IMR-90 (cell line): ENCODE results near the gene DMD. TPM values are rescaled to one million over a fixed set of nuclear protein-coding genes. Genes with fewer than 3 reads are reported as not detected.

Experiments used
- ATAC-seq: fragments of 200-7000 bp; cut with Tn5 transposase; 2 replicates; pipeline ENCODE4 v1.9.1; 2020; ENCODE audit warnings: low read depth, mild to moderate bottlenecking, moderate library complexity
- BruUV-seq: library from RNA; stranded (reverse); fragments of 400-500 nt; replicated peaks from 2 replicates; lab custom pipeline; 2021; lab: Mats Ljungman, UMichigan
- CTCF ChIA-PET: fragments of 300-600 bp; formaldehyde crosslinking; extraction: SDS; loops from one replicate; lab custom pipeline; 2021; ENCODE audit warnings: antibody characterized with exemption; lab: Yijun Ruan, JAX
- POLR2A ChIA-PET: fragments of 300-600 bp; sonication (Branson Sonifier 250); formaldehyde crosslinking; loops from one replicate; lab custom pipeline; 2022; ENCODE audit warnings: antibody characterized with exemption; ENCODE audit not compliant: unreplicated experiment; lab: Charles Lee
- DNase-seq: peaks from one replicate; pipeline ENCODE4 v3.0.0; 2013
- H2AFZ ChIP-seq: replicated peaks from 2 replicates; pipeline ENCODE3; 2013; ENCODE audit warnings: low read length, mild to moderate bottlenecking; ENCODE audit not compliant: poor library complexity
- H2AK5ac ChIP-seq: 2 replicates; pipeline ENCODE4 v1.6.1; 2013; ENCODE audit warnings: low read depth, low read length, inconsistent platforms
- H2AK9ac ChIP-seq: replicated peaks from 2 replicates; pipeline ENCODE3; 2013; ENCODE audit warnings: mild to moderate bottlenecking, low read depth, low read length, moderate library complexity; ENCODE audit not compliant: poor library complexity
- H2BK120ac ChIP-seq: 2 replicates; pipeline ENCODE4 v1.6.1; 2013; ENCODE audit warnings: low read depth, low read length, inconsistent platforms
- H2BK15ac ChIP-seq: 3 replicates; pipeline ENCODE4 v1.6.1; 2013; ENCODE audit warnings: low read depth, low read length, inconsistent platforms
- H2BK20ac ChIP-seq: 2 replicates; pipeline ENCODE4 v1.6.1; 2013; ENCODE audit warnings: low read depth, mild to moderate bottlenecking, inconsistent platforms, low read length, moderate library complexity
- H2BK5ac ChIP-seq: 2 replicates; pipeline ENCODE4 v1.6.1; 2013; ENCODE audit warnings: mild to moderate bottlenecking, low read depth, low read length, inconsistent platforms; ENCODE audit not compliant: poor library complexity, severe bottlenecking
- H3K14ac ChIP-seq: replicated peaks from 2 replicates; pipeline ENCODE4 v1.6.1; 2013; ENCODE audit warnings: low read depth, low read length, inconsistent platforms
- H3K18ac ChIP-seq: 2 replicates; pipeline ENCODE4 v1.6.1; 2013; ENCODE audit warnings: low read depth, low read length, control low read depth
- H3K23ac ChIP-seq: 2 replicates; pipeline ENCODE4 v1.6.1; 2013; ENCODE audit warnings: low read depth, low read length, inconsistent platforms
- H3K27ac ChIP-seq: 2 replicates; pipeline ENCODE4 v1.5.1; 2013; ENCODE audit warnings: mild to moderate bottlenecking, control low read depth, low read length; ENCODE audit not compliant: insufficient read depth
- H3K27me3 ChIP-seq: 2 replicates; pipeline ENCODE4 v1.6.1; 2013; ENCODE audit warnings: low read length; ENCODE audit not compliant: control insufficient read depth, insufficient read depth
- H3K36me3 ChIP-seq: 2 replicates; pipeline ENCODE4 v1.6.1; 2013; ENCODE audit warnings: low read length, mixed read lengths; ENCODE audit not compliant: control insufficient read depth, insufficient read depth
- H3K4ac ChIP-seq: 2 replicates; pipeline ENCODE4 v1.6.1; 2013; ENCODE audit warnings: low read depth, low read length, inconsistent platforms
- H3K4me1 ChIP-seq: 2 replicates; pipeline ENCODE4 v1.6.1; 2013; ENCODE audit warnings: low read length, mixed read lengths; ENCODE audit not compliant: control insufficient read depth, insufficient read depth
- H3K4me2 ChIP-seq: 2 replicates; pipeline ENCODE4 v1.6.1; 2013; ENCODE audit warnings: low read depth, mild to moderate bottlenecking, control low read depth, low read length, moderate library complexity
- H3K4me3 ChIP-seq: 2 replicates; pipeline ENCODE4 v1.5.1; 2013; ENCODE audit warnings: low read depth, mild to moderate bottlenecking, control low read depth, low read length, moderate library complexity; ENCODE audit not compliant: insufficient read depth
- H3K56ac ChIP-seq: 2 replicates; pipeline ENCODE4 v1.6.1; 2013; ENCODE audit warnings: low read length, inconsistent platforms; ENCODE audit not compliant: insufficient read depth; ENCODE audit errors: extremely low read depth
- H3K79me1 ChIP-seq, 2 experiments: 2 replicates each; pipeline ENCODE4 v1.6.1; 2013; ENCODE audit warnings: low read length in 2 of 2, inconsistent platforms in 1 of 2, low read depth in 1 of 2
- H3K9ac ChIP-seq: 2 replicates; pipeline ENCODE4 v1.6.1; 2013; ENCODE audit warnings: low read depth, low read length, control low read depth
- H3K9me1 ChIP-seq: 2 replicates; pipeline ENCODE4 v1.6.1; 2013; ENCODE audit warnings: low read length, inconsistent platforms; ENCODE audit not compliant: insufficient read depth
- H3K9me3 ChIP-seq: 2 replicates; pipeline ENCODE4 v1.6.1; 2013; ENCODE audit warnings: low read length; ENCODE audit not compliant: control insufficient read depth, insufficient read depth
- H4K20me1 ChIP-seq: 2 replicates; pipeline ENCODE4 v1.6.1; 2013; ENCODE audit warnings: low read length, inconsistent platforms; ENCODE audit not compliant: insufficient read depth
- H4K5ac ChIP-seq: 2 replicates; pipeline ENCODE4 v1.6.1; 2013; ENCODE audit warnings: mild to moderate bottlenecking, low read depth, low read length, control low read depth
- H4K8ac ChIP-seq, 2 experiments: 2 replicates each; pipeline ENCODE4 v1.6.1; 2013; ENCODE audit warnings: low read depth in 2 of 2, low read length in 2 of 2, control low read depth in 1 of 2, inconsistent platforms in 1 of 2
- H4K91ac ChIP-seq: 2 replicates; pipeline ENCODE4 v1.6.1; 2013; ENCODE audit warnings: low read depth, low read length, inconsistent platforms; ENCODE audit not compliant: insufficient read depth
- CTCF ChIP-seq: conservative IDR thresholded peaks from 2 replicates; pipeline ENCODE4 v1.5.1; 2012; ENCODE audit warnings: mild to moderate bottlenecking, low read depth, low read length, improper control_type of control experiment
- WGBS, 2 experiments: methylation state at CpG; one replicate each; pipeline versions ENCODE4 v1.1.5 to v1.1.7; 2013; ENCODE audit warnings: missing lambda C conversion rate in 2 of 2; ENCODE audit not compliant: insufficient read length in 1 of 2; ENCODE audit errors: extremely low coverage in 2 of 2; 5-methylcytosine and 5-hydroxymethylcytosine counted together
- dilution Hi-C: fragments of 300-500 bp; cut with HindIII; formaldehyde crosslinking; loops from one replicate; pipeline ENCODE4 v1.14.3; 2018; ENCODE audit warnings: low sequenced_read_pairs; ENCODE audit not compliant: unreplicated experiment
- in situ Hi-C: fragments of 300-500 bp; cut with MboI; formaldehyde crosslinking; loops from 3 replicates; pipeline ENCODE4 v1.14.3; 2019; ENCODE audit warnings: low sequenced_read_pairs, inconsistent platforms, mixed read lengths
- intact Hi-C: fragments of 100-400 bp; cut with micrococcal nuclease; formaldehyde crosslinking; loops from 2 replicates; pipeline ENCODE4 v1.10.0; 2022
- polyA plus RNA-seq, 3 experiments: library from polyadenylated mRNA; depleted of rRNA; stranded (reverse); fragments of >200 nt; gene quantifications; 2 replicates each; pipeline ENCODE4 v1.2.3, GENCODE V29; 2012; ENCODE audit warnings: low replicate concordance in 1 of 3
- total RNA-seq: library from RNA; depleted of rRNA; stranded (reverse); fragments of >200 nt; gene quantifications from 2 replicates; pipeline ENCODE4 v1.2.3, GENCODE V29; 2012

Gene DMD
- total and polyA plus RNA-seq, 2 of the 4 experiments (the other 2 are of a cell fraction): 6.6 to 11.8 TPM

- in situ Hi-C loops (no loop called here), dilution Hi-C loops (no loop called here), intact Hi-C loops (no loop called here)
- Histone ChIP-seq H3K79me1 (no peaks in the 10 kb centered on the region), H2BK15ac (no peak overlapping the region), H3K4me1 (no peaks in the 10 kb centered on the region), H3K9me1 (no peaks in the 10 kb centered on the region), H3K14ac (no peak overlapping the region), H2AK5ac (no peak overlapping the region), H2BK20ac (no peak overlapping the region), H3K36me3 (no peaks in the 10 kb centered on the region), H4K91ac (no peak overlapping the region), H3K4me2 (no peak overlapping the region), H3K27me3 (no peaks in the 10 kb centered on the region), H3K27ac (no peak overlapping the region), H2BK5ac (no peak overlapping the region), H3K4ac (no peak overlapping the region), H3K9ac (no peak overlapping the region), H2AFZ (no peak overlapping the region), H2AK9ac (no peak overlapping the region), H3K4me3 (no peak overlapping the region), H2BK120ac (no peak overlapping the region), H4K20me1 (no peaks in the 10 kb centered on the region), H4K8ac (no peak overlapping the region), H3K9me3 (no peaks in the 10 kb centered on the region), H3K18ac (no peak overlapping the region), H4K5ac (no peak overlapping the region), H3K56ac (no peak overlapping the region), H3K23ac (no peak overlapping the region)
- DNase-seq (peak; percentile 36), ATAC-seq (peak; percentile 49; the same call in 1 of the 2 replicates)
- ChIA-PET POLR2A (no interaction called here), CTCF (no interaction called here)
- no TSS peak for BruUV-seq
- TF ChIP-seq CTCF: no peak
- WGBS, 2 experiments: no CpG with 5 or more reads among the region's 1 CpG
Observed at GRCh38 chrX:31500921-31501320, 1710.4 kb downstream of the DMD start.
